Esophagus muscularis mucosa (tissue), 4 donors: ENCODE results near the gene C5orf15. TPM values are rescaled to one million over a fixed set of nuclear protein-coding genes. Genes with fewer than 3 reads are reported as not detected.

Source experiments
- DNase-seq: peaks from one replicate; pipeline ENCODE4 v3.0.0-alpha.2; 2017; ENCODE audit errors: extremely low spot score
- H3K27ac ChIP-seq, 4 donors: fragments of 200-600 bp; sonication (generic); replicated peaks in 1 of 4; 1 replicate in 3 of 4; 2 replicates in 1 of 4; pipeline ENCODE4 v1.5.1; 2016 to 2019; ENCODE audit warnings: mild to moderate bottlenecking in 1 of 4
- H3K27me3 ChIP-seq, 4 donors: fragments of 200-600 bp; sonication (generic); one replicate each; pipeline versions ENCODE4 v1.5.1 to v1.6.0; 2016 to 2019
- H3K36me3 ChIP-seq, 4 donors: fragments of 200-600 bp; sonication (generic); one replicate each; pipeline ENCODE4 v1.5.1; 2016 to 2019
- H3K4me1 ChIP-seq, 4 donors: fragments of 200-600 bp; sonication (generic); one replicate each; pipeline ENCODE4 v1.5.1; 2016 to 2019
- H3K4me3 ChIP-seq, 4 donors: fragments of 200-600 bp; sonication (generic); 1 replicate in 2 of 4; 2 replicates in 2 of 4; pipeline ENCODE4 v1.5.1; 2016 to 2019; ENCODE audit warnings: mild to moderate bottlenecking in 4 of 4, moderate library complexity in 1 of 4
- H3K9me3 ChIP-seq, 4 donors: fragments of 200-600 bp; sonication (generic); 1 replicate in 3 of 4; 2 replicates in 1 of 4; pipeline ENCODE4 v1.5.1; 2016 to 2019
- EP300 ChIP-seq: sonication (generic); formaldehyde crosslinking; IDR thresholded peaks from one replicate; pipeline ENCODE4 v1.6.1; 2017; ENCODE audit warnings: antibody characterized with exemption
- POLR2A ChIP-seq: fragments of 450-650 bp; IDR thresholded peaks from one replicate; pipeline ENCODE4 v1.6.1; 2017; ENCODE audit warnings: antibody characterized with exemption, moderate library complexity, mild to moderate bottlenecking, low read depth
- POLR2AphosphoS5 ChIP-seq, 2 donors: sonication (generic); formaldehyde crosslinking; IDR thresholded peaks; one replicate each; pipeline ENCODE4 v1.6.1; 2017; ENCODE audit warnings: antibody characterized with exemption in 2 of 2
- WGBS: methylation state at CpG from one replicate; pipeline ENCODE4 v1.1.5; 2018; 5-methylcytosine and 5-hydroxymethylcytosine counted together
- intact Hi-C: fragments of 100-400 bp; cut with DNase I; formaldehyde crosslinking; loops from one replicate; pipeline ENCODE4 v1.15.1; 2023
- total RNA-seq, 4 donors: library from RNA; depleted of rRNA; stranded (reverse); fragments of >200 nt; gene quantifications; one replicate each; pipeline versions ENCODE4 v1.1.0 to v1.2.1, GENCODE V29; 2016
- TF ChIP-seq, protein P1 (sequence below), 3 experiments: fragments of 200-600 bp in 2 of 3; fragments of 450-650 bp in 1 of 3; sonication (generic) in 2 of 3; IDR thresholded peaks; one replicate each; pipeline ENCODE4 v1.5.1; 2017 to 2019; ENCODE audit warnings: antibody characterized with exemption in 3 of 3, mild to moderate bottlenecking in 2 of 3, moderate library complexity in 1 of 3

C5orf15 gene
- total RNA-seq, 4 donors from 2014 or later = 20.3 to 26.1 (median 22.2) TPM

DNA sequence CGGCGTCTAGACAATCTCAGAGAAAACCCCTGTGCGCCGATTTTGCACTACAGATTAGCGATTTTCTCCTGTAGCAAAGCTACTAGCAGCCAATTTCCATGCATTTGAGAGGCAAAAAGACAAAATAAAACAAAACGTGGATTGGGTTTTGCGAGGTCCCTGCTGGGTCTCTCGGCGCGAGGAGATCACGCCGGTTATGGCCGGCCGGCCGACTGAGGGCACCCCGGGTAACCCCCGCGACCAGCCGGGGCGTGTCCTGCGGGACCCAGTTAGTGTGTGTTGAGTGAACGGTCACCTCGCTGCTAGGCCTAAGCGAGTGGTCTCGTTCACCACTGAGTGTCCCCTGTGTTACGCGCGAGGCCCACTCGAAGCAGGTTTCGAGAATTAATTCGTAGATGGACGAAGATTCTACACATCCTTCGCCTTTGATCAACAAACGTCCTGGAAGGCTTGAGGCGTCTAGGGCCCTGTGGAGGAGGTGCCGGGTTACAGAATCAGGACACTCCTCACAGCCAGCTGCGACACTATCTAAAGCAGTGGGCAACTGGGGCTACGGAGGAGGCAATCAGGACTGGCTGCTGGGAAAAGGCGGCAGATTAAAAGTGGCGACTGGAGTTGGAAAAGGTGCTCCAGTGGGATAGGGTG is 37.1 kb upstream of the C5orf15 start:
- Histone ChIP-seq H3K27ac (peak overlapping the region; percentile 97 to 100 (median 100)), H3K4me3 (peak overlapping the region; percentile 77 to 96 (median 90)), H3K36me3 (peaks cover 0 to 18% (median 5%) of the 10 kb centered on the region in 4 donors), H3K27me3 (no peaks in the 10 kb centered on the region), H3K4me1 (peaks cover 41 to 48% (median 47%) of the 10 kb centered on the region in 4 donors), H3K9me3 (no peaks in the 10 kb centered on the region)
- TF ChIP-seq, protein P1, sequence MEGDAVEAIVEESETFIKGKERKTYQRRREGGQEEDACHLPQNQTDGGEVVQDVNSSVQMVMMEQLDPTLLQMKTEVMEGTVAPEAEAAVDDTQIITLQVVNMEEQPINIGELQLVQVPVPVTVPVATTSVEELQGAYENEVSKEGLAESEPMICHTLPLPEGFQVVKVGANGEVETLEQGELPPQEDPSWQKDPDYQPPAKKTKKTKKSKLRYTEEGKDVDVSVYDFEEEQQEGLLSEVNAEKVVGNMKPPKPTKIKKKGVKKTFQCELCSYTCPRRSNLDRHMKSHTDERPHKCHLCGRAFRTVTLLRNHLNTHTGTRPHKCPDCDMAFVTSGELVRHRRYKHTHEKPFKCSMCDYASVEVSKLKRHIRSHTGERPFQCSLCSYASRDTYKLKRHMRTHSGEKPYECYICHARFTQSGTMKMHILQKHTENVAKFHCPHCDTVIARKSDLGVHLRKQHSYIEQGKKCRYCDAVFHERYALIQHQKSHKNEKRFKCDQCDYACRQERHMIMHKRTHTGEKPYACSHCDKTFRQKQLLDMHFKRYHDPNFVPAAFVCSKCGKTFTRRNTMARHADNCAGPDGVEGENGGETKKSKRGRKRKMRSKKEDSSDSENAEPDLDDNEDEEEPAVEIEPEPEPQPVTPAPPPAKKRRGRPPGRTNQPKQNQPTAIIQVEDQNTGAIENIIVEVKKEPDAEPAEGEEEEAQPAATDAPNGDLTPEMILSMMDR (IDR thresholded peaks at IDR 0.05) = no peak
- TF ChIP-seq POLR2A (no peak), POLR2AphosphoS5 (IDR thresholded peaks at IDR 0.05) (peak in 1 of 2 donors; percentile 17), EP300 (no peak)
- DNase-seq = no peak
- WGBS = 8% methylated on average over 38 of the region's 40 CpGs
- intact Hi-C loops = no loop called here

DNA sequence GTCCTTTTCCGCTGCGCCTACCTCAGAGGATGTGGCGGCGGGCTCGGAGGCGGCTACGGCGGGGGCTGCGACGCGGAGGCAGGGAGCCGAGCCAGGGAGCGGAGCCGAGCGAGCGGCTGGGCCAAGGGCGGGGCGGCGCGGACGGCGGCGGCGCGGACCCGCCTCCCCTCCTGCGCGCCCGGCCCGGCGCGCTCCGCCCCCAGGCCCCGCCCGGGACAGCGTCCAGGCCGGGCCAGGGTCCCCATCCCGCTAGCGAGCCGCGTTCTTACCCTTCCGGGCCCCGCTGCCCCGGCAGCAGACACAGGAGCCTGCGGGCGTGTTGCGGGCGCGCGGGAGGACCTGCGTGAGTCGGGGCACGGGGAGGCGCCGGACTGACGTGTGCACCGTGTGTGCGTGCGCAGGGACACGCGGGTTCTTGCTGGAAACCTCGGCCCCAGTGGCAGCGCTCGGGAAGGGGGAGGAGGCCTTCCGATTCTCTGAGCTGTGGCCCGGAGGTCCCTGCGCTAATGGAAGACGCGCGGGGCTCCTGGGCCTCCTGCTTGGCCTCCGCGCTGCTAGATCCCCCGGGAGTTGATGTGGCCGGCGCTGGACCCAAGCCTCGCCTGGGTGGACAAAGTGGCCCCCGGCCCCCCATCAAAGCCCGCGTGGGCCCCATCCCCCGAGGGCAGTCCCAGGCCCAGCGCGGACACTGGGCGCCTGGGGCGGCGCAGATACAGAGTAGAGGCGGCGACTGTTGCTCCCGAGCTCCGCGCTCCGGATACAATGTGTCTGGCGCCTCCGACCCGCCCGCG is 36.4 kb upstream of the C5orf15 start, which contains the start of gene VDAC1:
Gene VDAC1, minus strand, starts transcription at position 350 of the 791 bp plus-strand sequence. CDS start 11,963 bp downstream, outside the sequence.
- H3K27me3 ChIP-seq = no peaks in the 10 kb centered on the region
- peak within 1 kb of the TSS; percentile 77 to 96 (median 90) for H3K4me3 ChIP-seq
- H3K27ac ChIP-seq = peak within 1 kb of the TSS; percentile 97 to 100 (median 100)
- intact Hi-C loops = no loop called here
- peaks cover 48 to 55% (median 54%) of the 10 kb centered on the region in 4 donors for H3K4me1 ChIP-seq
- 0% methylated on average over 49 of the region's 96 CpGs for WGBS
- TF ChIP-seq, protein P1 (IDR thresholded peaks at IDR 0.05) = peak in 1 of 3 experiments; percentile 13
- TF ChIP-seq POLR2A (peak; percentile 52), EP300 (peak; percentile 22), POLR2AphosphoS5 (IDR thresholded peaks at IDR 0.05) (peak; percentile 75 to 89)
- H3K9me3 ChIP-seq = no peaks in the 10 kb centered on the region
- DNase-seq = peak; percentile 95
- peaks cover 0 to 20% (median 7%) of the 10 kb centered on the region in 4 donors for H3K36me3 ChIP-seq

- no peak for DNase-seq
- Histone ChIP-seq H3K4me3 (peak overlapping the region; percentile 77 to 96 (median 90)), H3K27ac (peak overlapping the region; percentile 97 to 100 (median 100)), H3K27me3 (no peaks in the 10 kb centered on the region), H3K4me1 (peaks cover 56 to 63% (median 62%) of the 10 kb centered on the region in 4 donors), H3K9me3 (no peaks in the 10 kb centered on the region), H3K36me3 (peaks cover 0 to 20% (median 7%) of the 10 kb centered on the region in 4 donors)
- intact Hi-C loops = no loop called here
- no peak for TF ChIP-seq POLR2A
- no peak for TF ChIP-seq EP300
- TF ChIP-seq POLR2AphosphoS5 (IDR thresholded peaks at IDR 0.05) = peak in 1 of 2 donors; percentile 57
- TF ChIP-seq, protein P1 (IDR thresholded peaks at IDR 0.05) = no peak
- 0% methylated on average over 7 of the region's 90 CpGs for WGBS
Measured at GRCh38 chr5:134003817-134004625, 35.6 kb upstream of the C5orf15 start.

GRCh38 chr5:134003064-134003816 is 34.8 kb upstream of the C5orf15 start:
- H3K27ac ChIP-seq = peak overlapping the region; percentile 97 to 100 (median 100)
- no peak for TF ChIP-seq POLR2A
- TF ChIP-seq, protein P1 (IDR thresholded peaks at IDR 0.05) = no peak
- no peak for TF ChIP-seq EP300
- TF ChIP-seq POLR2AphosphoS5 (IDR thresholded peaks at IDR 0.05) = no peak
- H3K36me3 ChIP-seq = peaks cover 0 to 20% (median 7%) of the 10 kb centered on the region in 4 donors
- H3K4me3 ChIP-seq = peak overlapping the region; percentile 77 to 96 (median 90)
- no peaks in the 10 kb centered on the region for H3K9me3 ChIP-seq
- no peaks in the 10 kb centered on the region for H3K27me3 ChIP-seq
- H3K4me1 ChIP-seq = peaks cover 64 to 71% (median 70%) of the 10 kb centered on the region in 4 donors
- WGBS = 15% methylated on average over 10 of the region's 11 CpGs
- intact Hi-C loops = no loop called here
- DNase-seq = no peak
